Ramos (cell line): ENCODE measurements around the gene MEFV.
"Not testable (repeated sequence)": the region's sequence is repeated elsewhere in the genome, so short reads cannot be mapped to it uniquely, and the experiment has no call there.

ENCODE experiments used
- in situ Hi-C: fragments of 300-500 bp; cut with MboI; formaldehyde crosslinking; loops from one replicate; pipeline ENCODE4 v1.14.3; 2022; ENCODE audit warnings: low sequenced_read_pairs; ENCODE audit not compliant: unreplicated experiment

Gene MEFV

GRCh38 chr16:3234543-3234856 lies 21.9 kb downstream of the MEFV start:
- in situ Hi-C loops, result no loop called here

- in situ Hi-C loops, result no loop called here
Observed at GRCh38 chr16:3223913-3224515, 32.4 kb downstream of the MEFV start.

DNA sequence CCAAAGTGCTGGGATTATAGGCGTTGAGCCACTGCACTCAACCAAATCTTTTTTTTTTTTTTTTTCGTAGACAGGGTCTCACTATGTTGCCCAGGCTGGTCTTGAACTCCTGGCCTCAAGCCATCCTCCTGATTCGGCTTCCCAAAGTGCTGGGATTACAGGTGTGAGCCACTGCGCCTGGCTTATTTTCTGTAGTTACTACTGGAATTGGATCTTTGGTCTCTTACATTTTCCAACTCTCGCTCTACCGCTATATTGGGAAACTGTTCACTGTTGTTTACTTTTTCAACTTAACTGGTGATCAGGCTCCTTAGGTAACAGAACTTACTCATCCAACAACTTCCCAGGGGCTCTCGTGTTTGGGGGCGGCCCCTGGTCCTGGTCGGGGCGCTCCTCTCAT lies 35.6 kb downstream of the MEFV start:
- in situ Hi-C loops, result no loop called here

DNA sequence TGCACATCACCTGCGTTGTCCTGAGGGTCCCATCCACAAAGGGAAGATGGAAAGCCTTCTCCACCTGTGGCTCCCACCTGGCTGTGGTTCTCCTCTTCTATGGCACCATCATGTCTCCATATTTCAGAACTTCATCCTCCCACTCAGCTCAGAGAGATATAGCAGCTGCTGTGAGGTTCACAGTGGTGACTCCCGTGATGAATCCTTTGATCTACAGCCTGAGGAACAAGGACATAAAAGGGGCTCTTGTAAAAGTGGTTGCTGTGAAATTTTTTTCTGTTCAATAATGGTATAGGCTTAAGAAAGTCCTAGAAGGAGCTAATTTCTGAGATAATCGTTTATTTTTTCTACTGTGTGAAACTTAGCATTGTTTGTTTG lies 40.2 kb downstream of the MEFV start:
- in situ Hi-C loops, result no loop called here

GRCh38 chr16:3215601-3216262 lies 40.7 kb downstream of the MEFV start:
- in situ Hi-C loops, result no loop called here

GRCh38 chr16:3214904-3215600 lies 41.4 kb downstream of the MEFV start:
- in situ Hi-C loops, result no loop called here

DNA sequence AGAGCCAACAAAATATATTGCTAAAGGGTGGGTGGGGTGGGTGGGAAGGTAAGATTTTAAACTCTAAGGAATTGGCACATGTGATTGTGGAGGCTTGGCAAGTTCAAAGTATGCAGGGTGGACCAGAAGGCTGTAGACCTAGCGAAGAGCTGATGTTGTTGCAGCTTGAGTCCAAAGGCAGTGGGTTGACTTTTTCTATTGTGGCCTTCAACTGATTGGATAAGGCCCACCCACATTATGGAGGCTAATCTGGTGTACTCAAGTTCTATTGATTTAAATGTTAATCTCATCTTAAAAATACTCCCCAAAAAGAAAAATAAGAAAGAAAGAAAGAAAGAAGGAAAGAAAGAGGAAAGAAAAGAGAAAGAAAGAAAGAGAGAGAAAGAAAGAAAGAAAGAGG lies 43.9 kb downstream of the MEFV start:
- in situ Hi-C loops, result no loop called here

DNA sequence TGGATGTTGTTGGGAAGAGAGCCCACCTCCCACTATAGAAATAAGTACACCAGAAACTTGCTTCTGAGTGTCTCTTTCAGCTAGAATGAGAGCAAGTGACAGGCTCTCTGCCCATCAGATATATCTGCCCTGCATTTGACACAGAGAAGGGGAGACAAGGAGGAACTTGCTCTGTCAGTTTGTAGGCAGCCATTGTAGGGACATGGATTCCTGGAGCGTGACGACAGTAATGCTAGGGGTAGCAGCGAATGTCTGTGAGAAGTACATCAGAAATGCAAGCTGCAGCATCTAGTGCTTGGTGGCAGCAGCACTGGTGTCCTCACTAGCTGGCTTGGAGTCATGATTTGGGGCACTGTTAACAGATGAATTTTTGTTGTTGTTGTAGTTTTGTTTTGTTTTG lies 44.4 kb downstream of the MEFV start:
- in situ Hi-C loops, result no loop called here

- in situ Hi-C loops, result no loop called here
Observed at GRCh38 chr16:3207086-3207953, 49.1 kb downstream of the MEFV start.

DNA sequence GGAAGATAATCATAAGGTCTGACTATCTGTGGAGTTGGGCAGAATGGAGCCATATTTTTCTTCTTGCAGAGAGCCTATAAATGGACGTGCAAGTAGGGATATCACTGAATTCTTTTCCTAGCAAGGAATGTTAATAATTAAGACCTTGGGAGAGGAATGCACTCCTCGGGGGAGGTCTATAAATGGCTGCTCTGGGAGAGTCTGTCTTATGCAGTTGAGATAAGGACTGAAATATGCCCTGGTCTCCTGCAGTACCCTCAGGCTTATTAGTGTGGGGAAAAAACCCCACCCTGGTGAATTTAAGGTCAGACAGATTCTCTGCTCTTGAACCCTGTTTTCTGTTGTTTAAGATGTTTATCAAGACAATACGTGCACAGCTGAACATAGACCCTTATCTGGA lies 50.5 kb downstream of the MEFV start:
- in situ Hi-C loops, result not testable (repeated sequence)

- in situ Hi-C loops, result no loop called here
Observed at GRCh38 chr16:3202903-3203539, 53.4 kb downstream of the MEFV start.

- in situ Hi-C loops, result no loop called here
Observed at GRCh38 chr16:3198334-3199072, 57.9 kb downstream of the MEFV start.

DNA sequence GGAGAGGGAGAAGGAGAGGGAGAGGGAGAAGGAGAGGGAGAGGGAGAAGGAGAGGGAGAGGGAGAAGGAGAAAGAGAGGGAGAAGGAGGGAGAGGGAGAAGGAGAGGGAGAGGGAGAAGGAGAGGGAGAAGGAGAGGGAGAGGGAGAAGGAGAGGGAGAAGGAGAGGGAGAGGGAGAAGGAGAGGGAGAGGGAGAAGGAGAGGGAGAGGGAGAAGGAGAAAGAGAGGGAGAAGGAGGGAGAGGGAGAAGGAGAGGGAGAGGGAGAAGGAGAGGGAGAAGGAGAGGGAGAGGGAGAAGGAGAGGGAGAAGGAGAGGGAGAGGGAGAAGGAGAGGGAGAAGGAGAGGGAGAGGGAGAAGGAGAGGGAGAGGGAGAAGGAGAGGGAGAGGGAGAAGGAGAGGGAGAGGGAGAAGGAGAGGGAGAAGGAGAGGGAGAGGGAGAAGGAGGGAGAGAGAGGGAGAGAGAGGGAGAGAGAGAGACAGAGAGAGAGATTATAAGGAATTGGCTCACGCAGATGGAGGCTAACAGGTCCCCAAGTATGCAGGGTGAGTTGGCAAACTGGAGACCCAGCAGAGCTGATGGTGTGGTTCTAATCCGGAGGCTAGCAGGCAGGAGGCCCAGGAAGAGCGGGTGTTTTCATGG lies 58.6 kb downstream of the MEFV start:
- in situ Hi-C loops, result not testable (repeated sequence)

GRCh38 chr16:3195975-3196374 lies 60.5 kb downstream of the MEFV start:
- in situ Hi-C loops, result no loop called here

DNA sequence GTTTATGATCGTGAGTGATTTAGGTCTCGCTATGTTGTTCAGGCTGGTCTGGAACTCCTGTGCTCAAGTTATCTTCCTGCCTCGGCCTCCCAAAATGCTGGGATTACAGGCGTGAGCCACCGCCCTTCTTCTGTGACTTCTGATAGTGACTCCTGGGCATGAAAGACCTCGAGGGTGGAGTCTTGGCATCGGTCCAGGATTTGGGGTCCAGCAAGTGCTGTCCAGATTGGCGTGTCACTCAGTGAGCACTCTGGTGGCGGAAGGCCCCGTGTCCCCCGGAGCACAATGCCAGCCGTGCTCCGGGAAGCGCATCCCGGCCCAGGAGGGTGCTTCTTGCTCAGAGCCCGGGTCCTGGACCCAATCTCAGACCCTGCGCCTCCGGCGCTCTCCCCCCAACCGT lies 61.6 kb downstream of the MEFV start:
- in situ Hi-C loops, result no loop called here

GRCh38 chr16:3193221-3194212 lies 62.9 kb downstream of the MEFV start:
- in situ Hi-C loops, result no loop called here

GRCh38 chr16:3192476-3193019 lies 63.9 kb downstream of the MEFV start:
- in situ Hi-C loops, result no loop called here
